DMS114 treated with DMSO at 0.1 percent for 48 hours (cell line): ENCODE results near the gene TCERG1L.
"Not testable (repeated sequence)": the region's sequence is repeated elsewhere in the genome, so short reads cannot be mapped to it uniquely, and the experiment has no call there.

Experiments
- DNase-seq: peaks from one replicate; lab custom pipeline; 2025; ENCODE audit not compliant: unreplicated experiment; lab: John Stamatoyannopoulos, UW

TCERG1L gene

GRCh38 chr10:131150126-131150525, 161.4 kb downstream of the TCERG1L start:
- DNase-seq = no peak

GRCh38 chr10:131149586-131149985, 161.9 kb downstream of the TCERG1L start:
- DNase-seq = no peak

- no peak for DNase-seq
Observed at GRCh38 chr10:131149111-131149510, 162.4 kb downstream of the TCERG1L start.

GRCh38 chr10:131148270-131148669, 163.3 kb downstream of the TCERG1L start:
- no peak for DNase-seq

- no peak for DNase-seq
Observed at GRCh38 chr10:131147301-131147975, 164.1 kb downstream of the TCERG1L start.

- no peak for DNase-seq
Observed at GRCh38 chr10:131146790-131147189, 164.7 kb downstream of the TCERG1L start.

GRCh38 chr10:131145756-131146155, 165.8 kb downstream of the TCERG1L start:
- DNase-seq = no peak

- DNase-seq = no peak
Observed at GRCh38 chr10:131144711-131145375, 166.7 kb downstream of the TCERG1L start.

- DNase-seq = no peak
Observed at GRCh38 chr10:131144196-131144595, 167.3 kb downstream of the TCERG1L start.

GRCh38 chr10:131143425-131144165, 167.9 kb downstream of the TCERG1L start:
- DNase-seq = no peak

GRCh38 chr10:131142517-131143380, 168.8 kb downstream of the TCERG1L start:
- no peak for DNase-seq

- DNase-seq = no peak
Observed at GRCh38 chr10:131141645-131142516, 169.6 kb downstream of the TCERG1L start.

GRCh38 chr10:131141207-131141606, 170.3 kb downstream of the TCERG1L start:
- no peak for DNase-seq

- DNase-seq = no peak
Observed at GRCh38 chr10:131140606-131141005, 170.9 kb downstream of the TCERG1L start.

- no peak for DNase-seq
Observed at GRCh38 chr10:131137223-131137622, 174.3 kb downstream of the TCERG1L start.

GRCh38 chr10:131136336-131136735, 175.2 kb downstream of the TCERG1L start:
- not testable (repeated sequence) for DNase-seq

GRCh38 chr10:131135716-131136115, 175.8 kb downstream of the TCERG1L start:
- no peak for DNase-seq

GRCh38 chr10:131134651-131135050, 176.9 kb downstream of the TCERG1L start:
- no peak for DNase-seq

GRCh38 chr10:131134001-131134576, 177.4 kb downstream of the TCERG1L start:
- no peak for DNase-seq

- no peak for DNase-seq
Observed at GRCh38 chr10:131132681-131133080, 178.8 kb downstream of the TCERG1L start.
